HepG2 (cell line): ENCODE measurements around the gene NUB1.

Source experiments
- CHCHD3 ChIP-seq: sonication (generic); formaldehyde crosslinking; IDR thresholded peaks from 2 replicates; pipeline ENCODE4 v1.8.0; 2022; ENCODE audit warnings: mild to moderate bottlenecking, missing genetic modification reagents, moderate library complexity
- CTCF ChIP-seq: sonication (generic); formaldehyde crosslinking; IDR thresholded peaks from 2 replicates; pipeline ENCODE4 v1.5.0; 2020; ENCODE audit warnings: mild to moderate bottlenecking, missing genetic modification reagents, moderate library complexity
- GFI1 ChIP-seq: sonication (generic); formaldehyde crosslinking; IDR thresholded peaks from 2 replicates; pipeline ENCODE4 v1.5.0; 2020; ENCODE audit warnings: missing genetic modification reagents, mild to moderate bottlenecking, borderline replicate concordance
- ZNF792 ChIP-seq: IDR thresholded peaks from 2 replicates; pipeline ENCODE4 v1.6.1; 2016

GRCh38 chr7:151308256-151308655, 33.4 kb upstream of the NUB1 start:
- TF ChIP-seq CHCHD3 (no peak), GFI1 (CRISPR knock-in tag) (no peak), CTCF (CRISPR knock-in tag) (no peak), ZNF792 (no peak)
